ENCODE measurements around the gene CCDC107.
"Not testable (repeated sequence)": the region's sequence is repeated elsewhere in the genome, so short reads cannot be mapped to it uniquely, and the experiment has no call there.

CCDC107 gene

DNA sequence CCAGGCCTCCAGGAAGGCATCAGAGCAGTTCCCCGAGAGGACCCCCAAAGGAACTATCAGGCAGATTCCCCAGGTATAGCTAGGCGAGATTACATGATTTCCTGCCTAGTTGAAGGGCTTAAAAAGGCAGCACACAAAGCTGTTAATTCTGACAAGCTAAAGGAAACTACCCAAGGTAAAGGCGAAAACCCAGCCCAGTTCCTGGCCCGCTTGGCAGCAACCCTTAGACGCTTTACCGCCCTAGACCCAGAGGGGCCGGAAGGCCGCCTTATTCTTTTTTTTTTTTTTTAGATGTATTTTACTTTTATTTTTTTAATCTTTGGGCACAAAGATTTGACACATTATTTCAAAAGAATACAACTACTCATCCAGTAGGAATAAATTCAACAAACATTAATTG, 19.3 kb upstream of the CCDC107 start:
- H3K4me1 ChIP-seq (ENCODE audit: control insufficient read depth, insufficient read depth, low read length); H3K27me3 ChIP-seq (ENCODE audit: control insufficient read depth, insufficient read depth, low read length); H3K27ac ChIP-seq (ENCODE audit: low read length): not testable (repeated sequence)

DNA sequence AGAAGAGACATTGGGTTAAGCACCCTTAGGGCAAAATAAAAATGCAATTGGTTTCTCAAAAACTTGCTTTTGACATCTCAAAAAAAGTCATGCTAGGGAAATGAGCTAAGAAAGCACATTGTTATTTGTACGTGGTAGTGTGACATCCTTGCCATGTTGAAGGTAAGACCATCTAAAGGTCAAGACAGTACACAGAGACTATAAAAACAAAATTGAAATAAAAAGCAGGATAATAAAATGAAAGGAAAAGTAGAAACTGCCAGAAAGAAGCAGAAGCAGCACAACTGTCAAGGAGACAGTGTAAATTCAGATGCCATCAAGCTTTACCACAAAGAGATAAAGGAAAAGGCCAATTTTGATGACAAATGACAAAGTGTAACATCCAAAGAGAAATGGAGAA, 18.9 kb upstream of the CCDC107 start:
- not testable (repeated sequence) for DNase-seq (ENCODE audit: low read depth, low spot score); H3K4me3 ChIP-seq (ENCODE audit: low read length); H3K27me3 ChIP-seq (ENCODE audit: control insufficient read depth, insufficient read depth, low read length); H3K36me3 ChIP-seq (ENCODE audit: control insufficient read depth, insufficient read depth, low read length); H3K9me3 ChIP-seq (ENCODE audit: control insufficient read depth, insufficient read depth, low read length); H3K4me1 ChIP-seq (ENCODE audit: control insufficient read depth, insufficient read depth, low read length); H3K27ac ChIP-seq (ENCODE audit: low read length)
- WGBS (ENCODE audit: insufficient coverage, insufficient read length) = no CpG with 5 or more reads among the region's 1 CpG

More for the DNA sequence above, 19.3 kb upstream of the CCDC107 start:
- not testable (repeated sequence) for H3K36me3 ChIP-seq (ENCODE audit: control insufficient read depth, insufficient read depth, low read length); DNase-seq (ENCODE audit: low read depth, low spot score); H3K4me3 ChIP-seq (ENCODE audit: low read length); H3K9me3 ChIP-seq (ENCODE audit: control insufficient read depth, insufficient read depth, low read length)
- no CpG with 5 or more reads among the region's 8 CpGs for WGBS (ENCODE audit: insufficient coverage, insufficient read length)

GRCh38 chr9:35639631-35640030, 18.5 kb upstream of the CCDC107 start:
- no peaks in the 10 kb centered on the region for H3K27me3 ChIP-seq (ENCODE audit: control insufficient read depth, insufficient read depth, low read length)
- H3K27ac ChIP-seq (ENCODE audit: low read length) = no peak overlapping the region
- H3K36me3 ChIP-seq (ENCODE audit: control insufficient read depth, insufficient read depth, low read length) = no peaks in the 10 kb centered on the region
- no CpG with 5 or more reads among the region's 1 CpG for WGBS (ENCODE audit: insufficient coverage, insufficient read length)
- no peak for DNase-seq (ENCODE audit: low read depth, low spot score)
- no peak overlapping the region for H3K4me3 ChIP-seq (ENCODE audit: low read length)
- H3K9me3 ChIP-seq (ENCODE audit: control insufficient read depth, insufficient read depth, low read length) = no peaks in the 10 kb centered on the region
- no peaks in the 10 kb centered on the region for H3K4me1 ChIP-seq (ENCODE audit: control insufficient read depth, insufficient read depth, low read length)

DNA sequence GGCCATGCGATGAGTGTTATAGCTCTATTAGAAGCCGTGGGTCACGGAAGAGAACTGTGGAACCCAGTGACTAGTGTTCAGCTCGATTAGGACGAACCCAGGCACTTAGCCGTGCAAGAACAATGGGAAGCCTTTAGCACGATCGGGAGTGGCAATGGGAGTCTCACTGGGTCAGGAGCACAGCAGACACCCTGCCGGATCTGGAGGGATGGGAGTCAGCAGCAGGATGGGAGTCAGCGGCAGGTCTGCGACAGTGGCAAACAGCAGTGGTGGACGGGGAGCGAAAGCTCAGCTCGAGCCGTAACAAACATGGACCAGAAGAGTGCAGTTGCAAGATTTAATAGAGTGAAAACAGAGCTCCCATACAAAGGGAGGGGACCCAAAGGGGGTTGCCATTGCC, 17.7 kb upstream of the CCDC107 start:
- no CpG with 5 or more reads among the region's 15 CpGs for WGBS (ENCODE audit: insufficient coverage, insufficient read length)
- H3K4me1 ChIP-seq (ENCODE audit: control insufficient read depth, insufficient read depth, low read length); DNase-seq (ENCODE audit: low read depth, low spot score); H3K36me3 ChIP-seq (ENCODE audit: control insufficient read depth, insufficient read depth, low read length); H3K27ac ChIP-seq (ENCODE audit: low read length); H3K9me3 ChIP-seq (ENCODE audit: control insufficient read depth, insufficient read depth, low read length); H3K27me3 ChIP-seq (ENCODE audit: control insufficient read depth, insufficient read depth, low read length); H3K4me3 ChIP-seq (ENCODE audit: low read length): not testable (repeated sequence)

DNA sequence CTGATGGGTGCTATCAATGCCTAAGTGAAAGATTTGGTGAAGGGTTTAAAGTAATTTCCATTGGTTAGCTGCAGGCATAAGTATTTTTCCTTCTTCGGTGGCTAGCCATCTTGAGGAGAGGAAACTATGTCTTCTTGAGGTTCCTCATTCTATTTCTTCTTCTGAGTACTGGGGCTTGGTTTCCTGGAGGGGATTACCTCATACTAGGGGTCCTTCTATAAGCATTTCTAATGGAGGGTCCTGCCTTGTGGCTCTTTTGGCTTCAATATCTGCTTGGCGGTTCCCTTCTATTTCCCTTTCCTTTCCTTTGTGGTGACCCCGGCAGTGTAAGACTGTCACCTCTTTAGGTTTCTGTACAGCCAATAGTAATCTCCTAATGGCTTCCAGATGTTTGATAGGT, 16.6 kb upstream of the CCDC107 start:
- not testable (repeated sequence) for DNase-seq (ENCODE audit: low read depth, low spot score); H3K4me3 ChIP-seq (ENCODE audit: low read length); H3K27ac ChIP-seq (ENCODE audit: low read length); H3K36me3 ChIP-seq (ENCODE audit: control insufficient read depth, insufficient read depth, low read length); H3K9me3 ChIP-seq (ENCODE audit: control insufficient read depth, insufficient read depth, low read length); H3K27me3 ChIP-seq (ENCODE audit: control insufficient read depth, insufficient read depth, low read length); H3K4me1 ChIP-seq (ENCODE audit: control insufficient read depth, insufficient read depth, low read length)
- no CpG with 5 or more reads among the region's 3 CpGs for WGBS (ENCODE audit: insufficient coverage, insufficient read length)

DNA sequence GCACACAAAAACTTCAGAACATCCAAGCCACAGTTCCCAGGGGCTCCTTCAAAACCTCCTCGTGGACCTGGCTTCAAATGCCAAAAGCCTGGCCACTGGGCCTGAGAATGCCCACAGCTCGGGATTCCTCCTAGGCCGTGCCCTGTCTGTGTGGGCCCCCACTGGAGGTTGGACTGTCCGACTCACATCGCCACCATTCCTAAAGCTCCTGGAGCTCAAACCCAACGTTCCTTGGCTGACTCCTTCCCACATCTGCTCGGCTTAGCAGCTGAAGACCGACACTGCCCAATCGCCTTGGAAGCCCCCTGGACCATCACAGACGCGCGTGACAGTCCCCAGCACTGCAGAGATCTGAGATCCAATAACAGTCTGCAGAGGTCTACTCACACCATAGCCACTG, 15.0 kb upstream of the CCDC107 start:
- H3K27me3 ChIP-seq (ENCODE audit: control insufficient read depth, insufficient read depth, low read length) = no peaks in the 10 kb centered on the region
- H3K9me3 ChIP-seq (ENCODE audit: control insufficient read depth, insufficient read depth, low read length) = no peaks in the 10 kb centered on the region
- no peak for DNase-seq (ENCODE audit: low read depth, low spot score)
- no peaks in the 10 kb centered on the region for H3K36me3 ChIP-seq (ENCODE audit: control insufficient read depth, insufficient read depth, low read length)
- H3K4me3 ChIP-seq (ENCODE audit: low read length) = no peak overlapping the region
- H3K4me1 ChIP-seq (ENCODE audit: control insufficient read depth, insufficient read depth, low read length) = no peaks in the 10 kb centered on the region; the same call in 1 of the 2 replicates
- H3K27ac ChIP-seq (ENCODE audit: low read length) = no peak overlapping the region
- no CpG with 5 or more reads among the region's 12 CpGs for WGBS (ENCODE audit: insufficient coverage, insufficient read length)

- not testable (repeated sequence) for H3K4me1 ChIP-seq (ENCODE audit: control insufficient read depth, insufficient read depth, low read length)
Observed at GRCh38 chr9:35645736-35646135, 12.4 kb upstream of the CCDC107 start.

GRCh38 chr9:35646153-35646532, 11.9 kb upstream of the CCDC107 start:
- Histone ChIP-seq H3K27ac (ENCODE audit: low read length) (no peak overlapping the region), H3K36me3 (ENCODE audit: control insufficient read depth, insufficient read depth, low read length) (no peaks in the 10 kb centered on the region), H3K4me3 (ENCODE audit: low read length) (peak overlapping the region; percentile 62; the same call in 1 of the 2 replicates), H3K4me1 (ENCODE audit: control insufficient read depth, insufficient read depth, low read length) (peaks cover 8% of the 10 kb centered on the region), H3K27me3 (ENCODE audit: control insufficient read depth, insufficient read depth, low read length) (no peaks in the 10 kb centered on the region), H3K9me3 (ENCODE audit: control insufficient read depth, insufficient read depth, low read length) (no peaks in the 10 kb centered on the region)
- no peak for DNase-seq (ENCODE audit: low read depth, low spot score)
- WGBS (ENCODE audit: insufficient coverage, insufficient read length) = no CpG with 5 or more reads among the region's 11 CpGs

More at GRCh38 chr9:35645736-35646135, 12.4 kb upstream of the CCDC107 start:
- not testable (repeated sequence) for H3K9me3 ChIP-seq (ENCODE audit: control insufficient read depth, insufficient read depth, low read length); DNase-seq (ENCODE audit: low read depth, low spot score); H3K36me3 ChIP-seq (ENCODE audit: control insufficient read depth, insufficient read depth, low read length); H3K27ac ChIP-seq (ENCODE audit: low read length); H3K27me3 ChIP-seq (ENCODE audit: control insufficient read depth, insufficient read depth, low read length)
- WGBS (ENCODE audit: insufficient coverage, insufficient read length) = no CpG with 5 or more reads among the region's 10 CpGs
- H3K4me3 ChIP-seq (ENCODE audit: low read length) = peak overlapping the region; percentile 62; the same call in 1 of the 2 replicates

GRCh38 chr9:35646533-35647265, 11.4 kb upstream of the CCDC107 start:
- Histone ChIP-seq H3K27ac (ENCODE audit: low read length) (no peak overlapping the region), H3K27me3 (ENCODE audit: control insufficient read depth, insufficient read depth, low read length) (no peaks in the 10 kb centered on the region), H3K4me1 (ENCODE audit: control insufficient read depth, insufficient read depth, low read length) (peaks cover 8% of the 10 kb centered on the region), H3K9me3 (ENCODE audit: control insufficient read depth, insufficient read depth, low read length) (no peaks in the 10 kb centered on the region), H3K4me3 (ENCODE audit: low read length) (peak overlapping the region; percentile 62; the same call in 1 of the 2 replicates), H3K36me3 (ENCODE audit: control insufficient read depth, insufficient read depth, low read length) (no peaks in the 10 kb centered on the region)
- no CpG with 5 or more reads among the region's 58 CpGs for WGBS (ENCODE audit: insufficient coverage, insufficient read length)
- DNase-seq (ENCODE audit: low read depth, low spot score) = peak; percentile 86

DNA sequence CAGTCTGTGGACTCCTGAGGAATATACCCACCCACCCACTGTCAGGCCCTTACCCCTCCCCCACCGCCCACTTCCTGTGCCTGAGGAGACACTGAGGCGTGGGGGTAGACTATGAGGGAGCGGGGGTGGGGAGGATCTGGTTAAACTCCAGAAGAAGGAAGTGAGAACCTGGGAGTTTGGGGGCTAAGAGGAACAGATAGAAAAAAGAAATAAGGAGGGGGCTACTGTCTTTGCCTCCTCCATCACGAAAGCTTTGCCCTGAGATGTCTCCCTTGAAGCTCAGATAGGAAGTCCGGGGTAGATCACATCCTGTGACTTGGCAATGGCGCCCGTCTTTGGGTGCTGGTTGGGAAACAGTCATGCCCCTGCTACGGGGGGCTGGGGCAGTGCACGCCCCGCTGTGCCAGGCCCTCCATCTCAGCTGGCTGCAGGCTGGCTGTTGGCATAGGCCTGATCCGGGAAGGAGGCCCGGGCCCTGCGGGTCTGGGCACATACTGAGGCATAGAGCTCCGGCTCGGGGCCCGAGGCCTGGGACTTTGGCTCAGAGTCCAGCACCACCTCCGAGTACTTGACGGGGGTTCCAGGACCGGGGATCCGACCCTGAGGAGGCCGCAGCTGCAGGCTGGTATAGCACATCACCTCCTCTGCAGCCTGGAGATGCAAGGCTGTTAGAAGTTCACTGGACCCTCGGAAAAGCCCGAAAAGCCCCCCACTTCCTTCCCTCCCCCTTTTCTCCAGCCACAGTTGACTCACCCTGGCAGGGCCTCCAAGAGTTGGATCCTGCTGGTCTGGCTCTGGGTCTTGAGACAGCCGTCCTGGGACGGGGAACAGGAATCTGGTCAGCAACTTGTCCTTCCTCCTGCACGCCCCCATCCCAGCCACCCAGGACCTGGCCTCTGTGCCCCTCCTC, 8.4 kb upstream of the CCDC107 start:
- no peak overlapping the region for H3K27ac ChIP-seq (ENCODE audit: low read length)
- H3K9me3 ChIP-seq (ENCODE audit: control insufficient read depth, insufficient read depth, low read length) = no peaks in the 10 kb centered on the region
- no peak overlapping the region for H3K4me3 ChIP-seq (ENCODE audit: low read length)
- H3K27me3 ChIP-seq (ENCODE audit: control insufficient read depth, insufficient read depth, low read length) = no peaks in the 10 kb centered on the region
- H3K4me1 ChIP-seq (ENCODE audit: control insufficient read depth, insufficient read depth, low read length) = peaks cover 8% of the 10 kb centered on the region
- H3K36me3 ChIP-seq (ENCODE audit: control insufficient read depth, insufficient read depth, low read length) = no peaks in the 10 kb centered on the region
- WGBS (ENCODE audit: insufficient coverage, insufficient read length) = no CpG with 5 or more reads among the region's 26 CpGs
- DNase-seq (ENCODE audit: low read depth, low spot score) = no peak

All from iPS DF 6.9 (cell line).